ENCODE results near the gene TRIM2. TPM values are rescaled to one million over a fixed set of nuclear protein-coding genes. Genes with fewer than 3 reads are reported as not detected.

The TRIM2 gene
- 10 to 100 TPM; 14.8 to 45.4 (median 26.5) TPM for total RNA-seq

GRCh38 chr4:153204247-153204671 is at the start of gene TRIM2:
Gene TRIM2 (plus strand): TSS chr4:153204443. CDS start chr4:153204531, 88 bp downstream.
- DNase-seq (ENCODE audit: low spot score) (peak; percentile 40), ATAC-seq (ENCODE audit: low FRiP score) (no peak)

DNA sequence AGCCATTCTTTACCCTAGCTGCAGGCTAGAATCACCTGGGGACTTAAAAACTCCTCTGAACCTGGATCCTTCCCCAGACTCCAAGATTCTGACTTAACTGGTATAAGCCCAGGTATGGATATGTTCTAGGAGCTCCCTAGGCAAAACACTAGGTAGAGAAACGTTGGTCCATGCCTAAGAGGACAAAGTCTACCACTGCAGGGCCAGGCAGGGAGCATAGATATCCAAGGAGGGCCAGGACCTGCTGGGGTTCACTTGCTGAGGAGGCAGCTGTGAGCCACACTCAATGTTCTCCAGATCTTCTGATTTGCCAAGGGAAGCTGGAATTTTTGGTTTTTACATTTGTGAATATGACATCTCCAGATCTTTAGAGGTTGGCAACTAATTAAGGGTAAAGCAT is 48.6 kb upstream of the TRIM2 start:
- TF ChIP-seq CTCF (IDR thresholded peaks at IDR 0.05) = no peak
- ATAC-seq (ENCODE audit: low FRiP score) (no peak), DNase-seq (ENCODE audit: low spot score) (no peak)

More at GRCh38 chr4:153204247-153204671, at the start of gene TRIM2:
- no peak for TF ChIP-seq CTCF (IDR thresholded peaks at IDR 0.05)

DNA sequence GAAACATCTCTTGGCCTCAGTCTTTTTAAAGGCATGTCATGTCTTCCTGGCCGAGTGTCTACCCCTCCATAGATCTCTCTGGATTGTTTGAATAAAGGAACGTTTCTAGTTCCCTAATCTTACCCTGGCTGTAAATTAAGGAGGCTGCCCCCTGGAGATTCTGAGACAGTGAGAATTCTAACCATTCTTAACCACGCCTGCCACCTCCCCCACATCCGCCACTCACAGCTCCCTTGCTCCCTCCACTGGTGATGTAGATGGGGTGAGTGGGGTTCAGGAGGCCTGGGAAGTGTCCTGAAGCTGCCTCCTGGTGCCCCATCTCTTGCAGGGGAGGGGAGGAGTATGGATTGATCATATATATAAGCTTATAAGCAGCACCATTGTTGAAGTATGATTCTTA is 48.0 kb upstream of the TRIM2 start:
- no peak for DNase-seq (ENCODE audit: low spot score)
- TF ChIP-seq CTCF (IDR thresholded peaks at IDR 0.05) = no peak
- ATAC-seq (ENCODE audit: low FRiP score) = no peak

- no peak for TF ChIP-seq CTCF (IDR thresholded peaks at IDR 0.05)
- ATAC-seq (ENCODE audit: low FRiP score) (no peak), DNase-seq (ENCODE audit: low spot score) (no peak)
Observed at GRCh38 chr4:153156721-153157120, 47.5 kb upstream of the TRIM2 start.

- DNase-seq (ENCODE audit: low spot score) = no peak
- no peak for ATAC-seq (ENCODE audit: low FRiP score)
- TF ChIP-seq CTCF (IDR thresholded peaks at IDR 0.05) = no peak
Observed at GRCh38 chr4:153159016-153159415, 45.2 kb upstream of the TRIM2 start.

DNA sequence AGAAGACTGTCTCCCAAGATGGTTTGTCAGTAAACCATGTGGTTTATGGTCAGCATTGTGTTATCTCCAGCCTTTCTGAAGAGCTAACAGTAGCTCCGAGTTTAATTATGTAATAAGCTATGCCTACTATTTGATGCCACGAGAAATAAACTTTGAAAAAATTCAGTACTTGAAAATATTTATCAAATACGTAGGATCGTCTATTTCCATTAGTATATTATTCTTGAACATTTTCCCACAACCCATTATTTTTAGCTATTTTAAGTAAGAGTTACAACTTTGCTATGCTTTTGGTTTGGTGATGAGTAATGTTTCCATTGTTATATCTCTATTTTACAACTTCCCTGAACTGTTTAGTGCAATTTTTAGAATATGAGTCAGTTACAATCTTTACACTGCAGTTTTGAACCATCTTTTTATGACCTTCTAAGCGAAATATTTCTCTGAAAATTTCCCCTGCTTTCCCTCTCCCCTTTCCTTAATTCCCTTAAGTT is 44.5 kb upstream of the TRIM2 start:
- no peak for TF ChIP-seq CTCF (IDR thresholded peaks at IDR 0.05)
- ATAC-seq (ENCODE audit: low FRiP score) = no peak
- no peak for DNase-seq (ENCODE audit: low spot score)

GRCh38 chr4:153160821-153161220 is 43.4 kb upstream of the TRIM2 start:
- DNase-seq (ENCODE audit: low spot score) (no peak), ATAC-seq (ENCODE audit: low FRiP score) (no peak)
- TF ChIP-seq CTCF (IDR thresholded peaks at IDR 0.05) = no peak
